HG03095 (cell line): ENCODE measurements around the gene YPEL2.
"Not testable (repeated sequence)": the region's sequence is repeated elsewhere in the genome, so short reads cannot be mapped to it uniquely, and the experiment has no call there.

Experiments
- ATAC-seq: cut with Tn5 transposase; IDR thresholded peaks from one replicate; pipeline ENCODE4 v1.9.1; 2021; ENCODE audit warnings: moderate library complexity; ENCODE audit not compliant: unreplicated experiment

The YPEL2 gene, protein sequence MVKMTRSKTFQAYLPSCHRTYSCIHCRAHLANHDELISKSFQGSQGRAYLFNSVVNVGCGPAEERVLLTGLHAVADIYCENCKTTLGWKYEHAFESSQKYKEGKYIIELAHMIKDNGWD

DNA sequence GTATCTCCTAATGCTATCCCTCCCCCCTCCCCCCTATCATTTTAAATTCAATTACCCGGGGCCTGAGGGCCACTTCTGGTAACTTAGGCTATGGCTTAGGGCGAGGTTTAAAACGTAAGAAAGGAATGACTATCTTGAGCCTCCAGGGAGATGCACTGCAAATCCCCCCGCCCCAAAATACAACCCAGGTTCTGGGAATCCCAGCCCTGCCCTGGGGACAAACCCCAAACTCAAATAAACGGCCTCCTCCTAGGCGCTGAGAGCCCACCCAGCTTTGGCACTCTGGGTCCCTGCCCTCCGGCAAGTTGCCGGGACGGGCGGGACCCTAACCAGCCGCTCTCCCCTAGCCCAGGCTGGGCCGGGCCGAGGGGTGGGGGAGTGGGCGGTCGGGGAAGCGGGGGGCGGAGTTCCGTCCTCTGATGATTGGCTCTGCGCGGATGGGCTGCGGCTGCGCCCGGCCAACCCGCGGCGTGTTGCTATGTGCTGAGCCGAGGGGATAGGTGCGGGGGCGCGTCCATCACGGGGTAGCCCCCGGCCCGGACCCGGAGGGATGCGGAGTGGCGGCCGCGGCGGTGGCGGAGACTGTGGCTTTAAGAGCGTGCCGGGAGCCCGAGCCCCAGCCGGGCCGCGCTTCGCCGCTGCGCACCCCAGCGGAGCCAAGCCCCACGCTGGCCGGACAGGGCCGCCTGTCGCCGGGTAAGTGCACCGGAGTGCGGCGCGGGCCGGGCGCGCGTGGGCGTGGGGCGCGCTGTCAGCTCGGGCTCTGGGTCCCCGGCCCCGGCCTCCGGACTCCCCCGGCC lies at the start of gene YPEL2:
YPEL2 (plus strand) TSS at position 527 of the 800 bp plus-strand sequence. CDS start 21,755 bp downstream, outside the sequence.
- peak; percentile 86 for ATAC-seq

DNA sequence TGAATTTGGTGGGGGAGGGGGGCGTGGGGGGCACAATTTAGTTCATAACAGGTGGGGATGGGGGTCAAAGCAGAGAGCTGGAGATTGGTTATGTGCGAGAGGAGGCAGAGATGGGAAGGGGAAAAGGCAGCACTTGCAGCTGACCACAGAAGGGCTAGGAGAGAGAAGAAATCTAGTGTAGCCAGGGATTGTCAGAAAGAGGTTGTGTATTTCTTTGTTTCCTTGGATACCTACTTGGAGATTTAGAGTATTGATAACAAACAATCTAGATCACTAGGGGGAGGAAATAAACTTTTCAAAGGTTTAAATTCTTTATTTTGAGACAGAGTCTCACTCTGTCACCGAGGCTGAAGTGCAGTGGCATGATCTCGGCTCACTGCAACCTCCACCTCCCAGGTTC lies 47.1 kb upstream of the YPEL2 start:
- no peak for ATAC-seq

DNA sequence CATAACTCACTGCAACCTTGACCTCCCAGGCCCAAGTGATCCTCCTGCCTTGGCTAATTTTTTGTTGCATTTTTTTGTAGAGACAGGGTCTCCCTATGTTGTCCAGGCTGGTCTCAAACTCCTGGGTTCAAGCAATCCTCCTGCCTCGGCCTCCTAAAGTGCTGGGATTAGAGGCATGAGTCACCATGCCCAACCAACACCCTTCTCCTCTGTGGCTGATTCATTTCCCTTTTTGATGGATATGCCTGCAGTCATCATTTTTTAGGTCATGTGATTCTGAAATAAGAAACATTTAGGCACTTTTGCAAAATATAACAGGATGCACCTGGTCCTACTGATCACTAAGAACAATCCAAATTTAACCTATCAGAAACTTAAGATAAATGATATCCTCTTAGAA lies 44.0 kb upstream of the YPEL2 start:
- no peak for ATAC-seq

DNA sequence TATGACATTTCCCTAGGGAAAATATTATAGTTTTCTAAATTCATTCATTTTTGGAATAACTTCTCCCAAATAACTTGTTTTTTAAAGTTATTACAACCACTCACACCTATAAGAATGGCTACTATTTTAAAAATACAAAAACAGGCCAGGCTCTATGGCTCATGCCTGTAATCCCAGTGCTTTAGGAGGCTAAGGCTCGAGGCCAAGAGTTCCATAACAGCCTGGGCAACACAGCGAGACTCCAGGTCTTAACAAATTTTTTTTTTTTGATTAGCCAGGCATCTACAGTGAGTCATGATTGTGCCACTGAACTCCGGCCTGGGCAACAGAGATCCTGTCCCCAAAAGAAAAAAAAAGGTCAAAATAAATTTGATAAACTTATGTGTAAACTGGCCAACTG lies 43.6 kb upstream of the YPEL2 start:
- no peak for ATAC-seq

DNA sequence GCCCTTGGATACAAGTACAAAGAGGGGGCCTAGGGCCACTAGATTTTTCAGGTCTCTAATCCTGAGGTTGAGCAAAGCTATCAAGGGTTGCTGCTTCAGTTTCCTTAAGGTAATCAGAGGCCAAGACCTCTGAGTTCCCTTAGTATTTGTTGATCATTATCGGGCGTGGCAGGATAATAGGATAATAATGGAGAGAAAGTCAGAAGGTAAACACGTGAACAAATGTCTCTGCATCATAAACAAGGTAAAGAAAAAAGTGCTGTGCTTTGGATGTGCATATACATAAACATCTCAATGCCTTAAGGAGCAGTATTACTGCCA lies 41.5 kb upstream of the YPEL2 start:
- no peak for ATAC-seq

DNA sequence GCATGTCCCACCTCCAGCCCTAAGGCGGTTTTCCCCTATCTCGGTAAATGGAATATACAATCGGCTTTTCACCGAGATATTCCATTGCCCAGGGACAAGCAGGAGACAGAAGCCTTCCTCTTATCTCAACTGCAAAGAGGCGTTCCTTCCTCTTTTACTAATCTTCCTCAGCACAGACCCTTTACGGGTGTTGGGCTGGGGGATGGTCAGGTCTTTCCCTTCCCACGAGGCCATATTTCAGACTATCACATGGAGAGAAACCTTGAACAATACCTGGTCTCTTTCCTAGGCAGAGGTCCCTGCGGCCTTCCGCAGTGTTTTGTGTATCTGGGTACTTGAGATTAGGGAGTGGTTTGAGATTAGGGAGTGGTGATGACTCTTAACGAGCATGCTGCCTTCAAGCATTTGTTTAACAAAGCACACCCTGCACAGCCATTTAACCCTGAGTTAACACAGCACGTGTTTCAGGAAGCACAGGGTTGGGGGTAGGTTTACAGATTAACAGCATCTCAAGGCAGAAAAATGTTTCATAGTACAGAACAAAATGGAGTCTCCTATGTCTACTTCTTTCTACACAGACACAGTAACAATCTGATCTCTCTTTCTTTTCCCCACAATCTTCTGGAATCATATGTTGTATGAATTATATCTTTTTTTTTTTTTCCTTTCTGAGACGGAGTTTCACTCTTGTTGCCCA lies 41.0 kb upstream of the YPEL2 start:
- ATAC-seq: not testable (repeated sequence)

DNA sequence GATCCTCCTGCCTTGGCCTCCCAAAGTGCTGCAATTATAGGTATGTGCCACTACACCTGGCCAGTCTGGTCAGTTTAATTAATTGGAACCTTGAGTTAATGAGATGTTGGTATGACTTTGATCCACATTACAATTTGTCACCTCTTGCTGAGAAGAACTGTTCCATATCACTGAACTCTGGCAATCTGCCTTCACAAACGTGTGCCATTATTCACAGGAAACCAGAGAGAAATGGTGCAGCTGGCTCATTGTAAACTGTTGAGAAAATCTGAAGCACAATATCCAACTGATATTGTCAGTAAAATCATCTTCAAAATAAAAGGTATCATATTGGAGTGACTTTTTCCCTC lies 39.3 kb upstream of the YPEL2 start:
- no peak for ATAC-seq

DNA sequence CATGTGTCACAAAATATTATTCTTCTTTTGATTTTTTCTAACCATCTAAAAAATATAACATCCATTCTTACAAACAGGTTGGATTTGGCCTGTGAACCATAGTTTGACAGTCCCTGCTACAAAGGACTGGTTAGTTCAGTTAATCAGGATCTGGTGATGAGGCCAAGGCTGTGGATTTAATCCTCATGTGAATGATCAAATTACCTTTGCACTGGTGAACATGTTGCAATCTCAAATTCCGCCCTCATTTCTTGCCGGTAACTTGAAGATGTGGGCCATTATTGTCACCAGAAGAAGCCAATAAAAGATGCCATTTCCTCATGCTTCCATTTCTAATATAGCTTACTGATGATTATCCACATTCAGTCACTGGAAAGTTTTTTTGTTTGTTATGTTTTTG lies 35.3 kb upstream of the YPEL2 start:
- no peak for ATAC-seq

DNA sequence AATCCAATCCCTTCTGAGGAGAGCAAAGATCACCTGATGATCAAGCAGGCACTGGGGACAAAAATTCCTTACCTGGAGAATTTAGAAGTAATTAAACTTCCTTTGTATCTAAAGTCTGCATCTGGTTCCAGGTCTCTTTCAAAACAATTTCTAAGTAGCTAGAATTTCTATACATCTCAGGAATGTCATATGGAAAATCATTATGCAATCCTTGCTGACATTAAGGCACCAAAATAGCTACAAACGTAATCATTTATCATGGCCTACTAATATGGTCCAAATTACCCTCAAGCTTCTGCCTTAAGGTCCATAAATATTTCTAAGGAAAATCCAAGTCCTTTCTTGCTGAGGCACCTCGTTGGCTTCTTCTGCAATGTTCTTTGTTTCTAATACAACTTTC lies 32.9 kb upstream of the YPEL2 start:
- no peak for ATAC-seq

DNA sequence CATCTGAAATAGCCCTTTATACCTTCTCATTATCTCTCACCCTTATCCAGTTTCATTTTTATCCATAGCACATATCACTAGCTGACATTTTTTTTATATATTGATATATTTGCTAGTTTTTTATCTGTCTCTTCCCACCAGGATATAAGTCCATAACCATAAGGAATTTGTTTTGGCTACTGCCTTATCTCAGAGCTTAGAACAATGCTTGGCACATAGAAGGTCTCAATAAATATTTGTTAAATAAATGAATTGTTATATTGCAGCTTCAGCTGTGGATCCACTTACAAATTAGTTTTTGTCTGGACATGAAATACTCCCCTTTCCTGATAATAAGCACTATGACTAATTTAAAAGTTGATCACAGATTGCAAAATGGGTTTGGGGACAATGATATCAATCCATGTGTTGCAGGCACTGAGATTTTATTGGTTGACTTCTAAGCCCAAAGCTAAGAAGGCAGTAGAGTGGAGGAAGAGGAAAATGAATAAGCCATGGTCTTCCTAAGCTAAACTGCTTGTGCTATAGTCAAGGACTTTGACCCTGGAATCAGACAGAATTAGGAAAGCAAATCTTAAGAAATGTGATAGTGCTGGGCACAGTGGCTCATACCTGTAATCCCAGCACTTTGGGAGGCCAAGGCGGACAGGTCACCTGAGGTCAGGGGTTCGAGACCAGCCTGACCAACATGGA lies 31.9 kb upstream of the YPEL2 start:
- ATAC-seq: no peak

DNA sequence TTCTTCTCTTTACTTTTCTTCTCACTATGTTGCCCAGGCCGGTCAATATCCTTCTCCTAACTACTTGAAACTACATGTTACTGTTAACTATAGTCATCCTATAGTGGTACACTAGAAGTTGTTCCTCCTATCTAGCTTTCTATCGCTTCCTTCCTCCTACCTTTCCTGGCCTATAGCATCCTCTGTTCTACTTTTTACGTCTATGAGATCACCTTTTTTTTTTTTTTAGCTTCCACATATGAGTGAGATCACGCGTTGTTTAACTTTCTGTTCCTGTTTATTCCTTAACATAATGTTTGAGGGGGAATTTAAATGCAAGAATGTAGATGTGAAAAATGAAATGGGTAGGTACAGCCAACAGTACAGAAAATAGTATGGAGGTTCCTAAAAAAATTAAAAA lies 30.5 kb upstream of the YPEL2 start:
- ATAC-seq: no peak

DNA sequence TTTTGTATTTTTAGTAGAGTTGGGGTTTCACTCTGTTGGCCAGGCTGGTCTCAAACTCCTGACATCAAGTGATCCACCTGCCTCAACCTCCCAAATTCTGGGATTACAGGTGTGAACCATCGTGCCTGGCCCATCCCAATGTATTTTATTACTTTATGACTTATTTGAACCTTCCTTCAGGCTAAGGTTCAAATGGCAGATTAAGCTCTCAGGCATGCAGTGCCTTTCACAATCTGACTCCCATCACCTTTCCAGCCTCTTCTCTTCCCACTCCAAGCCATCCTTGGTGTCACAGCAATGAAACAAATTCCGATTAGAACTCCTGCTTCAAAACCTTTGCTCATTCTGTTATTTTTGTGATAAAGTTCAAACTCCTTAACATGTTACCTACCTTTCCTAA lies 26.6 kb upstream of the YPEL2 start:
- no peak for ATAC-seq

DNA sequence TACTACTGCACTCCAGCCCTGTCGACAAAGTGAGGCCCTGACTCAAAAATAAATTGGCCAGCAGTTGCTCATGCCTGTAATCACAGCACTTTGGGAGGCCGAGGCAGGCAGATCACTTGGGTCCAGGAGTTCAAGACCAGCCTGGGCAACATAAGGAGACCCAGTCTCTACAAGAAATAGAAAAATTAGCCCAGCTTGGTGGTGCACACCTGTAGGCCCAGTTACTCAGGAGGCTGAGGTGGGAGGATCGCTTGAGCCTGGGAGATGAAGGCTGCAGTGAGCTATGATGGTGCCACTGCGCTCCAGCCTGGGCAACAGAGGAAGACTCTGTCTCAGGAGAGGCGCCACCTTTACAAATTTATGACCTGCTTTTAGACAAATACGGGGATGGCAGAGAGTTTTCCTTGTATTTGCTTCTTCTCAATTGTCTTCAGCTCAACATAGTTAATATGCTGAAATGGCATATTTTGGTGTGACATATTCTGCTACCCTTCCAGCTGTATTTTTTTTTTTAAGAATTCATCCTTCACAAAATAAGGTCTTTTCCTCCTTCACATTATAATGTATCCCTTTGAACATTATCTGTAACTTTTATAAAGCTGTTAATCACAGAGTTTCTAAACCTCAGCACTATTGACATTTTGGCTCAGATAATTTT lies 21.1 kb upstream of the YPEL2 start:
- no peak for ATAC-seq

DNA sequence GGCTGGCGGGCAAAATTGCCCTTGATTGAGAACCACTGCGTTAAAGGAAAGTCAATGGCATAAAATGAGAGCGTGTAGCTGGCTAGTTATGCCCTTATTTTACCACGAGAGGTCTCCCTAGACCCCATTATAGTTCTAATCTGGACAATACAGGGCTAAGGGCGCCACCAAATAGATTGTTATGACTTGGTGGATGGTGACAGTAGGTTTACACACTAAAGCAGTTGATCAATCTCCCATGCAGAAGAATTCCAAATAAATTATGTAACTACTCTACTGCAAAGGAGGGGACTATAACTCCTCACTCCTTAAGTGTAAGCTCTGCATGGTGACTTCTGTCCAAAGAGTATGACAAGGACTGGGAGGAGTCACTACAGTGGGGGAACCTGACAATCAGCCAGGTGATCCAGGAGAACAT lies 20.4 kb upstream of the YPEL2 start:
- no peak for ATAC-seq

DNA sequence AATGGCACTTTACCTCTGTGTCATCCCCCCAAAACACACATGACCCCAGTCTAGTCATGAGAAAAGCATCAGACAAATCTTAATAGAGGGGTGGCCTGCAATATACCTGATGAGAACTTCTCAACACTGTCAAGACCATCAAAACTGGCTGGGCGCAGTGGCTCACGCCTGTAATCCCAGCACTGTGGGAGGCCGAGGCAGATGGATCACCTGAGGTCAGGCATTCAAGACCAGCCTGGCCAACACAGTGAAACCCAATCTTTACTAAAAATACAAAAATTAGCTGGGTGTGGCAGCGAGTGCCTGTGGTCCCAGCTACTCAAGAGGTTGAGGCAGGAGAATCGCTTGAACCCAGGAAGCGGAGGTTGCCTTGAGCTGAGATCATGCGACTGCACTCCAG lies 19.9 kb upstream of the YPEL2 start:
- ATAC-seq: not testable (repeated sequence)

DNA sequence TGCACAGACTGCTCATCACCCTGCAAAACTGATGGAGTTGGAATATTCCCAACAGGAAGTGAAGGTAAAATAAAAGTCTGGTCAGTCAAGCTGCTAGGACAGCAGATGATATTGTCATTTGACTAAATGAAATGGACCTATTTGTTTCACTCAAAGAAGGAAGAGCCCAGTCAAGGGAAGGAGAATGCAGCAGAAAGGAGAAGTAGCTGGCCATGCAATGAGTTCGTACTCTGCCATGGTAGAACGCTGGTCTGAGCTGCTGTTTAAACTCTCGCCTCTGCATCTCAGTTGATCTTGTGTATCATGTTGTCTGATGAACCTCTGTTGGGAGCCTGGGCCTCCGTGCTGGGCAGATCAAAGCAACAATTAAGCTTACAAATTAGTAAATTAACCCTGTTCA lies 15.6 kb upstream of the YPEL2 start:
- ATAC-seq: no peak

DNA sequence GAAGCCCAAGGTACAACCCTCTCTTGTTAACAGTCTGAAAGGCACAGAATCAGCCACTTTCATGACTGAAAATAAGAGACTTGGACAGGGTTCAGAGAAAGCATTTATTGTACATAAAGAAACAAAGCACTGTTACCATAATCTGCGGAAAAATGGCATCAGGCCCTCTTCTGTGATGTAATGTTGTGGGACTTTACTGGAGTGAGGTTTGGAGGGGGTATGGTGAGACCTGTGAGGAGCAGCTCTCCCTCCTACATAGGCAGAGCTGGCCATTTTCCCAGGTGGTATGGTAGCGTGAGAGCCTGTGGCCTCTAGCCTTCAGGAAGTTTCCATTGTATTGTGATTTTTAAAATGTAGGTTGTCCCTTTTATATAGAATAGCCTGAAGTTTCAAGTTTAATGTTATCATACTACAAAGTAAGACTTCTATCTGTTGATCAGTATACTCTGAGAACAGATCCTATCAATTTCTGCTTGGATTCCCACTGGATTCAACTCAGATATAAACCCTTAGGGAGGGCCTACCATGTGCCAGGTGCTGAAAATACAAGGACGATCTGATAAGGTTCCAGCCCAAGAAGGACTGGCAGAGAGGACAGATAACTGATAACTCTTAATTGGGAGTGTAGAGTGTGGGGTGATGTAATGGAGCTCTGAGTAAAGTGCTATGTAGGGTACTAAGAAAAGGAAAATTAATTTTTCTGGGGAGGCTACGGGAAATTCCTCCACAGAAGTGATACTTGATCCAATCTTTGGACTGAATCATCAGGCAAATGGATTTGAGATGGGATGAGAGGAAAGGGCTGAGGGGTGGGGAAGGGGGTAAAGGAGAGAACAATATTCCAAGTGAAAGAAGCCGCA lies 4.1 kb upstream of the YPEL2 start:
- ATAC-seq: no peak

DNA sequence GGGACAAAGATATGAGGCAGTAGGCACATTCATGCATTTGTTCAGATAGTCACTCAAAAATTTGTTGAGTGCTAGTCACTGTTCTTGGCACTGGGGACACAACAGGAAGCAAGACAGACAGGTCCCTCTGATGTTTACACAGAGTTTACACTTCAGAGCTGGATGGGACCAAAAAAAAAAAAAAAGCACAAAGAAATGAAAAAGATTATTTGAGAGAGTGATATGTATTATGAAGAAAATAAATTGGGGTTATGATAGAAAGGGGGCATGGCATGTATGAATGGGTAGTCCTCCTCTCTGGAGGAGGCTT lies 3.5 kb upstream of the YPEL2 start:
- no peak for ATAC-seq

DNA sequence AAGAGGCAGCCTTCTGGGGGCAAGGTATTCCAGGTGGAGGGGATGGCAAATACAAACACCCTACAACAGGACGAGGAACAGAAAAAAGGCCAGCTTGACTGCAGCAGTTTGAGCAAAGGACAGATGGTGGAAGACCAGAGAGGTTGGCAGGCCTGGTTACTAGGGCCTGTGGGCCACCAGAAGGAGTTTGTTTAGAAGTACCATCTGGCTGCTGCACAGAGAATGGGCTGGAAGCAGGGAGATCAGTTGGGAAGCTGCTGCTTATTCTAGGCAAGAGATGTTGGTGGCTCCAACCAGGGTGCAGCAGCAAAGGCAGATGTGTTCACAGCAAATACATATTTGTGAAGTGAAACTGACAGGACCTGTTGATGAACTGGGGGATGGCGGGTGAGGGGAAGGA lies 2.9 kb upstream of the YPEL2 start:
- ATAC-seq: no peak

DNA sequence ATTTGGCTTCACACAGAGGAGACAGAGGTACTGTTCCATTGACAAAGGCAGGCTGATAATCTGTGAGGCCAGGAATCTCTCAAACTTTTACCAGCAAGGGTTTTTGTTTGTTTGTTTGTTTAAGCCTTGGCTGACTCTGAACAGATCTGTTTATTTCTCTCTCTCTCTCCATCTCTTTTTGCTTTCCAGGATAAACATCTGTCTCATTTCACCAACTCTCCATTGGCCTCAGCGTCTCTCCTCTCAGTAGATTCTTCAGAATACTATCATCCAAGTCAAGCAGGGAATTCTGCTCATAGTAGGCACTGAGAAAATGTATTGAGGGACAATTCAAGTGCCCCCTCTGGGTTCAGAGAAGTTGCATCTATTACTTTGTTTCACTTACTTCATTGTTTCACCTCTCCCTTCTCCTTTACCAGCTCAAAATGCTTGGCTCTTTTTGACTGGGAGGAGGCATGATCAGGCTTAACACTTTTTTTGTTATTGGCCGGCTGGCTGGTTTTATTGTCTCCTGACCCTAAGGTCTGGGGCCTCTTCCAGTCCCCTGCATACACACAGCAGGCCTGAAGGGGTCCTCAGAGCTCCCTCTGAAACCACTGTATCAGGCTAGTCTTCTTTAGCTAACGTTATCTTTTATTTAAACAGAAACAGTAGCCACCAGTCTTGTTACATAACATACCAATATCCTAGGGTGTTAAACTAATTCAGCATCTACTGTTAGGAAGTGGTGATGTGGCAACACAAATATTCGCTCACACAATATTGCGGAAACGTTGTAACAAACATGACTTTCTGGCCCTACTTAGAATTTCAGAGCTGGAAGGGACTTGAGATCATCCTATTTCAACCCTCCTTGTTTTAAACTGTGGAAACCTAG lies 2.0 kb upstream of the YPEL2 start:
- ATAC-seq: no peak
